ENCODE results near the gene ALOXE3. TPM values are rescaled to one million over a fixed set of nuclear protein-coding genes. Genes with fewer than 3 reads are reported as not detected.
A peak's percentile ranks its signal among the peaks of the same experiment; 100 is the strongest.

ALOXE3 gene
- total RNA-seq, 2 experiments from 2014 or later: 0.81 to 0.91 TPM

GRCh38 chr17:8140065-8141029, 22.0 kb upstream of the ALOXE3 start:
- no peak overlapping the region for H3K27ac ChIP-seq (ENCODE audit: low read depth in 1 of 2, low read length in 2 of 2)

GRCh38 chr17:8138672-8139371, 20.5 kb upstream of the ALOXE3 start:
- H3K4me1 ChIP-seq (ENCODE audit: insufficient read depth, low read length): peaks cover 26% of the 10 kb centered on the region
- Mint-ChIP-seq H3K9me3 (no peaks in the 10 kb centered on the region), H3K27me3 (peaks cover 2% of the 10 kb centered on the region), H3K27ac (no peak overlapping the region), H3K36me3 (ENCODE audit: low read depth) (peaks cover 37% of the 10 kb centered on the region), H3K4me1 (ENCODE audit: low read depth) (peaks cover 2% of the 10 kb centered on the region), H3K4me3 (no peak overlapping the region)
- peak overlapping the region; percentile 71 to 91 for H3K27ac ChIP-seq (ENCODE audit: low read depth in 1 of 2, low read length in 2 of 2)
- H3K36me3 ChIP-seq (ENCODE audit: insufficient read depth, low read length): peaks cover 36% of the 10 kb centered on the region
- CTCF ChIA-PET: interaction anchor here (0.9 to 4.6 kb wide), 26 partner anchors 9 to 162 kb away, joined by 3 to 42 read pairs (median 6); partner anchors contain the start of genes ALOXE3, BORCS6, CTC1 and HES7
- peak overlapping the region; percentile 71 for H3K4me3 ChIP-seq (ENCODE audit: low read length)
- H3K27me3 ChIP-seq (ENCODE audit: control insufficient read depth in 1 of 2, insufficient read depth in 2 of 2, low read length in 2 of 2): no peaks in the 10 kb centered on the region
- ATAC-seq (ENCODE audit: poor library complexity) (peak; percentile 86), DNase-seq (peak; percentile 91 to 97 (median 95))
- H3K9me3 ChIP-seq (ENCODE audit: control insufficient read depth in 1 of 2, insufficient read depth in 1 of 2, low read length in 2 of 2): no peaks in the 10 kb centered on the region
- POLR2A ChIA-PET: interaction anchor here (1.0 to 5.6 kb wide), 22 partner anchors 9 to 162 kb away, joined by 3 to 105 read pairs (median 12); partner anchors contain the start of genes ALOXE3, AURKB, BORCS6 and CTC1
- intact Hi-C loops (cut with DNase I, micrococcal nuclease): loop anchor here (1.0 to 5.0 kb wide), 11 partner anchors 13 to 161 kb away; partner anchors contain the start of gene HES7 (in 1 of the 2)
- TF ChIP-seq CTCF (IDR thresholded peaks at IDR 0.05): peak; percentile 75

More at GRCh38 chr17:8140065-8141029, 22.0 kb upstream of the ALOXE3 start:
- no peak for TF ChIP-seq CTCF (IDR thresholded peaks at IDR 0.05)
- ChIA-PET CTCF (interaction anchor here (1.0 to 4.6 kb wide), 12 partner anchors 8 to 82 kb away, joined by 3 to 42 read pairs (median 8); partner anchors contain the start of gene ALOXE3), POLR2A (interaction anchor here (0.8 to 5.6 kb wide), 17 partner anchors 8 to 155 kb away, joined by 3 to 105 read pairs (median 20); partner anchors contain the start of genes ALOXE3, AURKB, CTC1 and HES7)
- DNase-seq (peak in 2 of 14 experiments; percentile 36 to 63), ATAC-seq (ENCODE audit: poor library complexity) (no peak)
- Mint-ChIP-seq H3K27ac (no peak overlapping the region), H3K36me3 (ENCODE audit: low read depth) (peaks cover 52% of the 10 kb centered on the region), H3K9me3 (no peaks in the 10 kb centered on the region), H3K27me3 (peaks cover 3% of the 10 kb centered on the region), H3K4me3 (peak overlapping the region; percentile 70), H3K4me1 (ENCODE audit: low read depth) (peaks cover 5% of the 10 kb centered on the region)
- H3K4me3 ChIP-seq (ENCODE audit: low read length): no peak overlapping the region
- peaks cover 51% of the 10 kb centered on the region for H3K36me3 ChIP-seq (ENCODE audit: insufficient read depth, low read length)
- peaks cover 26% of the 10 kb centered on the region for H3K4me1 ChIP-seq (ENCODE audit: insufficient read depth, low read length)
- intact Hi-C loops (cut with DNase I, micrococcal nuclease): no loop called here
- H3K27me3 ChIP-seq (ENCODE audit: control insufficient read depth in 1 of 2, insufficient read depth in 2 of 2, low read length in 2 of 2): no peaks in the 10 kb centered on the region
- H3K9me3 ChIP-seq (ENCODE audit: control insufficient read depth in 1 of 2, insufficient read depth in 1 of 2, low read length in 2 of 2): no peaks in the 10 kb centered on the region

- Mint-ChIP-seq H3K36me3 (ENCODE audit: low read depth) (peaks cover 32% of the 10 kb centered on the region), H3K27ac (no peak overlapping the region), H3K9me3 (no peaks in the 10 kb centered on the region), H3K4me1 (ENCODE audit: low read depth) (no peaks in the 10 kb centered on the region), H3K27me3 (no peaks in the 10 kb centered on the region), H3K4me3 (no peak overlapping the region)
- Histone ChIP-seq H3K4me1 (ENCODE audit: insufficient read depth, low read length) (peaks cover 26% of the 10 kb centered on the region), H3K27ac (ENCODE audit: low read depth in 1 of 2, low read length in 2 of 2) (peak overlapping the region; percentile 71 to 91), H3K36me3 (ENCODE audit: insufficient read depth, low read length) (peaks cover 31% of the 10 kb centered on the region), H3K27me3 (ENCODE audit: control insufficient read depth in 1 of 2, insufficient read depth in 2 of 2, low read length in 2 of 2) (no peaks in the 10 kb centered on the region), H3K4me3 (ENCODE audit: low read length) (peak overlapping the region; percentile 71), H3K9me3 (ENCODE audit: control insufficient read depth in 1 of 2, insufficient read depth in 1 of 2, low read length in 2 of 2) (no peaks in the 10 kb centered on the region)
- intact Hi-C loops (cut with DNase I, micrococcal nuclease): loop anchor here (1.0 to 5.0 kb wide), 11 partner anchors 12 to 162 kb away; partner anchors contain the start of gene HES7 (in 1 of the 2)
- CTCF ChIA-PET: interaction anchor here (0.9 to 4.6 kb wide), 26 partner anchors 8 to 162 kb away, joined by 3 to 42 read pairs (median 6); partner anchors contain the start of genes ALOXE3, BORCS6, CTC1 and HES7
- POLR2A ChIA-PET: interaction anchor here (0.6 to 5.6 kb wide), 21 partner anchors 10 to 157 kb away, joined by 3 to 105 read pairs (median 13); partner anchors contain the start of genes ALOXE3, AURKB, BORCS6 and CTC1
- ATAC-seq (ENCODE audit: poor library complexity): no peak
- no peak for DNase-seq
- no peak for TF ChIP-seq CTCF (IDR thresholded peaks at IDR 0.05)
These were observed 20.0 kb upstream of the ALOXE3 start for GRCh38 chr17:8138374-8138671.
